Neural progenitor cell (in vitro differentiated cells): Measurements from ENCODE around the gene CAPN11. TPM values are rescaled to one million over a fixed set of nuclear protein-coding genes. Genes with fewer than 3 reads are reported as not detected.

Experiments used
- DNase-seq: peaks from one replicate; pipeline ENCODE4 v3.0.0-alpha.2; 2016; ENCODE audit warnings: low spot score
- H2AFZ ChIP-seq: fragments of 200-600 bp; sonication (generic); replicated peaks from 2 replicates; pipeline ENCODE4 v1.6.1; 2016; ENCODE audit warnings: antibody characterized with exemption
- H3F3A ChIP-seq: fragments of 200-600 bp; sonication (generic); 2 replicates; pipeline ENCODE4 v1.6.1; 2016; ENCODE audit warnings: antibody characterized with exemption, low read depth
- H3K27ac ChIP-seq: fragments of 200-600 bp; sonication (generic); 2 replicates; pipeline ENCODE4 v1.5.1; 2016; ENCODE audit warnings: mild to moderate bottlenecking
- H3K27me3 ChIP-seq: fragments of 200-600 bp; sonication (generic); 2 replicates; pipeline ENCODE4 v1.6.1; 2016; ENCODE audit warnings: mild to moderate bottlenecking, moderate library complexity
- H3K36me3 ChIP-seq: fragments of 200-600 bp; sonication (generic); 2 replicates; pipeline ENCODE4 v1.5.1; 2016
- H3K4me1 ChIP-seq: fragments of 200-600 bp; sonication (generic); 2 replicates; pipeline ENCODE4 v1.6.1; 2016; ENCODE audit warnings: mixed run types
- H3K4me2 ChIP-seq: fragments of 200-600 bp; sonication (generic); 2 replicates; pipeline ENCODE4 v1.6.1; 2016
- H3K4me3 ChIP-seq: fragments of 200-600 bp; sonication (generic); 2 replicates; pipeline ENCODE4 v1.5.1; 2016
- H3K79me2 ChIP-seq: fragments of 200-600 bp; sonication (generic); 2 replicates; pipeline ENCODE4 v1.6.1; 2016; ENCODE audit warnings: low read depth
- H3K9ac ChIP-seq: fragments of 200-600 bp; sonication (generic); 2 replicates; pipeline ENCODE4 v1.6.1; 2016
- H3K9me3 ChIP-seq: fragments of 200-600 bp; sonication (generic); 2 replicates; pipeline ENCODE4 v1.5.1; 2016; ENCODE audit warnings: low read depth
- H4K20me1 ChIP-seq: fragments of 200-600 bp; sonication (generic); 2 replicates; pipeline ENCODE4 v1.6.1; 2016; ENCODE audit warnings: low read depth
- H3K27ac Mint-ChIP-seq: 3 replicates; pipeline ENCODE4 v1.8.0; 2021; ENCODE audit warnings: mixed read lengths
- H3K27me3 Mint-ChIP-seq: 2 replicates; pipeline ENCODE4 v1.8.0; 2022; ENCODE audit warnings: low read depth, mild to moderate bottlenecking, inconsistent platforms, moderate library complexity, mixed read lengths; ENCODE audit not compliant: insufficient read depth
- H3K36me3 Mint-ChIP-seq: 3 replicates; pipeline ENCODE4 v1.8.0; 2021; ENCODE audit warnings: mixed read lengths
- H3K4me1 Mint-ChIP-seq: 3 replicates; pipeline ENCODE4 v1.8.0; 2021; ENCODE audit warnings: mixed read lengths
- H3K4me3 Mint-ChIP-seq: 3 replicates; pipeline ENCODE4 v1.8.0; 2021; ENCODE audit warnings: mild to moderate bottlenecking, moderate library complexity, mixed read lengths
- H3K9me3 Mint-ChIP-seq: 3 replicates; pipeline ENCODE4 v1.8.0; 2020; ENCODE audit warnings: mixed read lengths
- EZH2 ChIP-seq: fragments of 200-600 bp; sonication (generic); IDR thresholded peaks from 2 replicates; pipeline ENCODE4 v1.6.1; 2017; ENCODE audit warnings: antibody characterized with exemption, mild to moderate bottlenecking, moderate library complexity
- EZH2phosphoT487 ChIP-seq: fragments of 200-600 bp; sonication (generic); IDR thresholded peaks from 2 replicates; pipeline ENCODE4 v1.6.1; 2017; ENCODE audit warnings: antibody characterized with exemption
- total RNA-seq: library from RNA; depleted of rRNA; stranded (reverse); fragments of >200 nt; gene quantifications from 2 replicates; pipeline ENCODE4 v1.2.3, GENCODE V29; 2015; ENCODE audit warnings: low replicate concordance
- TF ChIP-seq, protein P1 (sequence below): fragments of 200-600 bp; sonication (generic); IDR thresholded peaks from 2 replicates; pipeline ENCODE4 v1.5.1; 2017; ENCODE audit warnings: antibody characterized with exemption, mild to moderate bottlenecking

Gene CAPN11
- total RNA-seq, 1 donor from 2014 or later: 0.49 TPM

DNA sequence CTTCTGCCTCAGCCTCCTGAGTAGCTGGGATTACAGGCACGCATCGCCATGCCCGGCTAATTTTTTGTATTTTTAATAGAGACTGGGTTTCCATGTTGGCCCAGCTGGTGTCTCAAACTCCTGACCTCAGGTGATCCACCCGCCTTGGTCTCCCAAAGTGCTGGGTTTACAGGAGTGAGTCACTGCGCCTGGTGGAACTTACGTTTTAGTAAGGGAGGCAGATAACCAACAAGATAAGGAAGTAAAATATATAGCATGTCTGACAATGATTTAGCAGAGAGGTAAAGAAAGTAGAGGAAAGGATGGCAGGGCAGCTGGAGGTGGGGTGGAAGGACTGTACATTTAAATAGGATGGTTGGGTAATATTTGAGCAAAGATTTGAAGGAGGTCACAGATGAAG is 45.3 kb downstream of the CAPN11 start:
- H3K36me3 Mint-ChIP-seq: no peaks in the 10 kb centered on the region
- H2AFZ ChIP-seq: no peak overlapping the region

GRCh38 chr6:44207966-44208365 is 49.3 kb downstream of the CAPN11 start:
- Mint-ChIP-seq H3K4me1 (peaks cover 13% of the 10 kb centered on the region), H3K9me3 (no peaks in the 10 kb centered on the region), H3K27ac (peak overlapping the region; percentile 12), H3K36me3 (no peaks in the 10 kb centered on the region), H3K27me3 (peaks cover 8% of the 10 kb centered on the region), H3K4me3 (peak overlapping the region; percentile 18)
- Histone ChIP-seq H3K4me3 (no peak overlapping the region), H3K36me3 (no peaks in the 10 kb centered on the region), H3K9me3 (no peaks in the 10 kb centered on the region), H3K9ac (no peak overlapping the region), H2AFZ (no peak overlapping the region), H3K27me3 (no peaks in the 10 kb centered on the region), H4K20me1 (no peaks in the 10 kb centered on the region), H3K4me2 (no peak overlapping the region), H3K4me1 (peaks cover 20% of the 10 kb centered on the region), H3F3A (peaks cover 34% of the 10 kb centered on the region), H3K27ac (no peak overlapping the region), H3K79me2 (no peaks in the 10 kb centered on the region)
- TF ChIP-seq EZH2 (no peak), EZH2phosphoT487 (no peak)
- TF ChIP-seq, protein P1, sequence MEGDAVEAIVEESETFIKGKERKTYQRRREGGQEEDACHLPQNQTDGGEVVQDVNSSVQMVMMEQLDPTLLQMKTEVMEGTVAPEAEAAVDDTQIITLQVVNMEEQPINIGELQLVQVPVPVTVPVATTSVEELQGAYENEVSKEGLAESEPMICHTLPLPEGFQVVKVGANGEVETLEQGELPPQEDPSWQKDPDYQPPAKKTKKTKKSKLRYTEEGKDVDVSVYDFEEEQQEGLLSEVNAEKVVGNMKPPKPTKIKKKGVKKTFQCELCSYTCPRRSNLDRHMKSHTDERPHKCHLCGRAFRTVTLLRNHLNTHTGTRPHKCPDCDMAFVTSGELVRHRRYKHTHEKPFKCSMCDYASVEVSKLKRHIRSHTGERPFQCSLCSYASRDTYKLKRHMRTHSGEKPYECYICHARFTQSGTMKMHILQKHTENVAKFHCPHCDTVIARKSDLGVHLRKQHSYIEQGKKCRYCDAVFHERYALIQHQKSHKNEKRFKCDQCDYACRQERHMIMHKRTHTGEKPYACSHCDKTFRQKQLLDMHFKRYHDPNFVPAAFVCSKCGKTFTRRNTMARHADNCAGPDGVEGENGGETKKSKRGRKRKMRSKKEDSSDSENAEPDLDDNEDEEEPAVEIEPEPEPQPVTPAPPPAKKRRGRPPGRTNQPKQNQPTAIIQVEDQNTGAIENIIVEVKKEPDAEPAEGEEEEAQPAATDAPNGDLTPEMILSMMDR: no peak
- no peak for DNase-seq

More for the DNA sequence above, 45.3 kb downstream of the CAPN11 start:
- Histone ChIP-seq H3K4me3 (no peak overlapping the region), H3K27me3 (no peaks in the 10 kb centered on the region), H4K20me1 (no peaks in the 10 kb centered on the region), H3K4me2 (no peak overlapping the region), H3F3A (peaks cover 44% of the 10 kb centered on the region), H3K9me3 (no peaks in the 10 kb centered on the region), H3K9ac (no peak overlapping the region), H3K79me2 (no peaks in the 10 kb centered on the region), H3K36me3 (no peaks in the 10 kb centered on the region), H3K4me1 (peaks cover 37% of the 10 kb centered on the region), H3K27ac (no peak overlapping the region)
- no peak for DNase-seq
- Mint-ChIP-seq H3K4me3 (no peak overlapping the region), H3K9me3 (no peaks in the 10 kb centered on the region), H3K27me3 (peaks cover 10% of the 10 kb centered on the region), H3K4me1 (peaks cover 31% of the 10 kb centered on the region), H3K27ac (no peak overlapping the region)
- TF ChIP-seq EZH2 (no peak), EZH2phosphoT487 (no peak)
- TF ChIP-seq, protein P1: no peak

DNA sequence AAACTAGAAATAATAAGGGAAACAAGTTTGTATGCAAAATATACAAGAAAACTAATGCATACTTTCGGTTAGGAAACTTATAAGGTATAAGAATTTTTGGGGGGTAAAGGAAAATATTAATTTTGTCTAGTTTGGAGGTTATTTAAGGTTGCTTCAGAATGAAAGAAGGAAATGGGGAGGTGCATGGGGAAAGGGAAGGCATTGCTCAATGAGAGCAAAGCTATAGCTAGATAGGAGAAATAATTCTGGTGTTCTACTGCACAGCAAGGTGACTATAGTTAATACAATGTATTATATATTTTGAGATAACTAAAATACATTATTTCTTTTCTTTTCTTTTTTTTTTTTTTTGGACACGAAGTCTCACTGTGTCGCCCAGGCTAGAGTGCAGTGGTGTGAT is 52.7 kb downstream of the CAPN11 start:
- no peaks in the 10 kb centered on the region for H3K36me3 Mint-ChIP-seq
- no peak for DNase-seq
- no peaks in the 10 kb centered on the region for H3K9me3 ChIP-seq
- no peaks in the 10 kb centered on the region for H3K27me3 ChIP-seq
- H3K36me3 ChIP-seq: no peaks in the 10 kb centered on the region
- peaks cover 13% of the 10 kb centered on the region for H3K4me1 Mint-ChIP-seq
- H3K79me2 ChIP-seq: no peaks in the 10 kb centered on the region
- H3K27ac Mint-ChIP-seq: no peak overlapping the region
- no peak overlapping the region for H3K4me3 ChIP-seq
- H3K4me1 ChIP-seq: peaks cover 13% of the 10 kb centered on the region
- no peak overlapping the region for H3K4me3 Mint-ChIP-seq
- peaks cover 8% of the 10 kb centered on the region for H3K27me3 Mint-ChIP-seq
- no peak overlapping the region for H3K9ac ChIP-seq
- peaks cover 28% of the 10 kb centered on the region for H3F3A ChIP-seq
- H3K27ac ChIP-seq: no peak overlapping the region
- no peaks in the 10 kb centered on the region for H4K20me1 ChIP-seq
- no peak overlapping the region for H3K4me2 ChIP-seq
- H2AFZ ChIP-seq: no peak overlapping the region
- TF ChIP-seq EZH2phosphoT487 (no peak), EZH2 (no peak)
- TF ChIP-seq, protein P1: no peak
- no peaks in the 10 kb centered on the region for H3K9me3 Mint-ChIP-seq

DNA sequence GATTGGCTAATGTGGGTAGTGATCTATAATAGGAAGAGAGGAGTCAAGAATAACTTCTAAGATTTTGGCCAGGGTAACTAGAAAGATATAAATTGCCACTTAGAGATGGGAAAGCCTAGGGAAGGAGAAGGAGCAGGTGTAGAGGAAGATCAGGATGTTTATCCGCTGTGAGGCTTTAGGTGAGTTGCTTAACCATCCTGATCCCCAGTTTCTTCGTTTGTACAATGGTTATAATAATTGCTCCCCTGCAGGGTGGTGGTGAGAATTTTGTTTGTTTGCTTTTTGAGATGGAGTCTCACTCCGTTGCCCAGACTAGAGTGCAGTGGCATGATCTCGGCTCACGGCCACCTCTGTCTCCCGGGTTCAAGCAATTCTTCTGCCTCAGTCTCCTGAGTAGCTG is 55.7 kb downstream of the CAPN11 start:
- no peak for DNase-seq
- Mint-ChIP-seq H3K36me3 (no peaks in the 10 kb centered on the region), H3K27me3 (peaks cover 14% of the 10 kb centered on the region), H3K4me1 (peaks cover 21% of the 10 kb centered on the region), H3K27ac (no peak overlapping the region), H3K4me3 (no peak overlapping the region), H3K9me3 (no peaks in the 10 kb centered on the region)
- no peak overlapping the region for H3K9ac ChIP-seq
- no peak overlapping the region for H3K4me3 ChIP-seq
- no peak overlapping the region for H2AFZ ChIP-seq
- no peaks in the 10 kb centered on the region for H3K9me3 ChIP-seq
- peaks cover 29% of the 10 kb centered on the region for H3K4me1 ChIP-seq
- no peak overlapping the region for H3K27ac ChIP-seq
- H4K20me1 ChIP-seq: no peaks in the 10 kb centered on the region
- peaks cover 34% of the 10 kb centered on the region for H3F3A ChIP-seq
- no peaks in the 10 kb centered on the region for H3K79me2 ChIP-seq
- H3K27me3 ChIP-seq: peaks cover 13% of the 10 kb centered on the region
- no peaks in the 10 kb centered on the region for H3K36me3 ChIP-seq
- TF ChIP-seq, protein P1: no peak
- TF ChIP-seq EZH2 (no peak), EZH2phosphoT487 (no peak)
- H3K4me2 ChIP-seq: no peak overlapping the region
